Motor neuron (in vitro differentiated cells): ENCODE results near the gene THSD7B. TPM values are rescaled to one million over a fixed set of nuclear protein-coding genes. Genes with fewer than 3 reads are reported as not detected.
"Not testable (repeated sequence)": the region's sequence is repeated elsewhere in the genome, so short reads cannot be mapped to it uniquely, and the experiment has no call there.

ENCODE experiments used
- ATAC-seq, 8 experiments: fragments of 200-7000 bp; cut with Tn5 transposase; replicated peaks in 6 of 8; 2 replicates each; pipeline ENCODE4 v1.8.0; 2021; ENCODE audit warnings: mild to moderate bottlenecking in 8 of 8, moderate library complexity in 8 of 8
- H3K27ac ChIP-seq, 2 donors: fragments of 250-450 bp; sonication (Bioruptor Pico); 2 replicates each; pipeline ENCODE4 v1.9.0; 2021; ENCODE audit warnings: antibody characterized with exemption in 2 of 2, mild to moderate bottlenecking in 2 of 2, moderate library complexity in 1 of 2
- H3K4me1 ChIP-seq, 2 donors: fragments of 250-450 bp; sonication (Bioruptor Pico); replicated peaks in 1 of 2; 2 replicates each; pipeline ENCODE4 v1.6.1; 2021; ENCODE audit warnings: antibody characterized with exemption in 2 of 2, mild to moderate bottlenecking in 2 of 2, moderate library complexity in 1 of 2
- H3K4me3 ChIP-seq, 5 donors: fragments of 250-450 bp; sonication (Bioruptor Pico); 2 replicates each; pipeline ENCODE4 v1.9.0; 2021; ENCODE audit warnings: antibody characterized with exemption in 5 of 5, mild to moderate bottlenecking in 5 of 5, moderate library complexity in 4 of 5
- WGBS, 10 experiments: fragments of 450-650 bp; shearing (Covaris generic); methylation state at CpG; one replicate each; pipeline ENCODE4 v1.0.0; 2022; 5-methylcytosine and 5-hydroxymethylcytosine counted together
- in situ Hi-C, 9 experiments: fragments of 400-800 bp; cut with MboI; loops; one replicate each; pipeline ENCODE4 v1.15.0; 2021; ENCODE audit warnings: low sequenced_read_pairs in 9 of 9, low pct_unique_long_range_greater_than_20kb in 2 of 9; ENCODE audit not compliant: unreplicated experiment in 9 of 9
- total RNA-seq, 8 experiments: library from RNA; unstranded; fragments of 300-600 nt; gene quantifications; 2 replicates each; pipeline versions ENCODE4 v1.2.3 to v1.2.4, GENCODE V29; 2022

The THSD7B gene
- total RNA-seq, 8 experiments from 2014 or later = 0.13 to 1.4 (median 0.31) TPM

GRCh38 chr2:137096693-137097092, 331.3 kb downstream of the THSD7B start:
- no peaks in the 10 kb centered on the region for H3K4me1 ChIP-seq
- H3K4me3 ChIP-seq = no peak overlapping the region
- no peak overlapping the region for H3K27ac ChIP-seq
- ATAC-seq = no peak
- in situ Hi-C loops = no loop called here
- 10 to 100% (median 34%) methylated on average over 1 of the region's 1 CpG; no CpG with 5 or more reads in 4 of the 10 experiments for WGBS, 10 experiments

DNA sequence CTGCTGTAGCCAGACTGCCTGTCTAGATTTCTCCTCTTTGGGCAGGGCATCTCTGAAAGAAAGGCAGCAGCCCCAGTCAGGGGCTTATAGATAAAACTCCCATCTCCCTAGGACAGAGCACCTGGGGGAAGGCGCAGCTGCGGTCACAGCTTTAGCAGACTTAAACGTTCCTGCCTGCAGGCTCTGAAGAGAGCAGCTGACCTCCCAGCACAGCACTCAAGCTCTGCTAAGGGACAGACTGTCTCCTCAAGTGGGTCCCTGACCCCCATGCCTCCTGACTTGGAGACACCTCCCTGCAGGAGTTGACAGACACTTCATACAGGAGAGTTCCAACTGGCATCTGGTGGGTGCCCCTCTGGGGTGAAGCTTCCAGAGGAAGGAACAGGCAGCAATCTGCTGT, 336.5 kb downstream of the THSD7B start:
- H3K27ac ChIP-seq, H3K4me3 ChIP-seq, ATAC-seq, H3K4me1 ChIP-seq, in situ Hi-C loops: not testable (repeated sequence)
- WGBS, 10 experiments = 6 to 100% (median 92%) methylated on average over 1 to 3 of the region's 3 CpGs; no CpG with 5 or more reads in 4 of the 10 experiments

GRCh38 chr2:137107904-137108303, 342.6 kb downstream of the THSD7B start:
- no peaks in the 10 kb centered on the region for H3K4me1 ChIP-seq
- H3K27ac ChIP-seq = no peak overlapping the region
- ATAC-seq = peak in 2 of 8 experiments; percentile 24 to 88
- no peak overlapping the region for H3K4me3 ChIP-seq
- in situ Hi-C loops = no loop called here

- 16 to 93% (median 57%) methylated on average over 3 to 5 of the region's 5 CpGs; no CpG with 5 or more reads in 1 of the 10 experiments for WGBS, 10 experiments
Observed at GRCh38 chr2:137111896-137112295, 346.6 kb downstream of the THSD7B start.

GRCh38 chr2:137115081-137115794, 349.9 kb downstream of the THSD7B start:
- Histone ChIP-seq H3K4me1 (no peaks in the 10 kb centered on the region), H3K4me3 (no peak overlapping the region), H3K27ac (no peak overlapping the region)
- in situ Hi-C loops = no loop called here
- 29 to 100% (median 73%) methylated on average over 1 to 10 of the region's 10 CpGs for WGBS, 10 experiments
- ATAC-seq = peak in 3 of 8 experiments; percentile 44 to 89 (median 84)

More at GRCh38 chr2:137111896-137112295, 346.6 kb downstream of the THSD7B start:
- in situ Hi-C loops = no loop called here
- H3K27ac ChIP-seq = no peak overlapping the region
- no peak for ATAC-seq
- no peak overlapping the region for H3K4me3 ChIP-seq
- H3K4me1 ChIP-seq = no peaks in the 10 kb centered on the region

DNA sequence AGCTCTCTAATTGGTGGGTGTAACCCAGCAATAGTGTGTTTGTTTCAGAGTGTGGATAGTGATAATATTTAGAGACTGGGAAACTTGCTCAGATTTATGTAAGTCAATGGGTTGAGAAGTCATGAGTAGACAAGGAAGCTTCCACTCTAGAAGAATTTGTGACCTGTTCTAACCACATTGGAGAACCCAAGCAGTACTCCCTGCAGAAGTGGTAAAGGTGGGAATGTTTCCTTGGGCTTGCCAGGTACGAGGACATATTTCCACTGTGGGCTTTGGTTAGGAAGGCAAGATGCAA, 350.4 kb downstream of the THSD7B start:
- no peaks in the 10 kb centered on the region for H3K4me1 ChIP-seq
- WGBS, 10 experiments = 40 to 100% (median 80%) methylated on average over 1 of the region's 1 CpG; no CpG with 5 or more reads in 3 of the 10 experiments
- no peak overlapping the region for H3K4me3 ChIP-seq
- in situ Hi-C loops = no loop called here
- H3K27ac ChIP-seq = no peak overlapping the region
- ATAC-seq = peak in 3 of 8 experiments; percentile 43 to 88 (median 61)

DNA sequence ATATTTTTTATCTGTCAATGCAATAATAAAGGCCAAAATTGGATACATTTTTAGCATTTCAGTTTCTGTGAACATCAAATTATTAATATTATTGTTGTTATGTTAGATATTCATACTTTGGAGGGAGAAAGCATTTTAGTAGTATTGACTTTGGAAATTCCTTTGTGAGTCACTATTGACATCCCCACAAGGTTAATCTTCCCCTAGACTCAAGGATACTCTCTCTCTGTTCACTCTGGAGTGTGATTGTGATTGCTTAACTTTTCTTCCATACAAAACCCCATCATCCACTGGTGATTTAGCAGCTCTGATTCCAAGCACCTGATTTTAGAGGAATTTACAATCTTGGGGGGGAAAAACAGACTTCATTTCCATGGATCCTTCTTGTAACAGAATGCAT, 352.0 kb downstream of the THSD7B start:
- ATAC-seq = no peak
- H3K4me3 ChIP-seq = no peak overlapping the region
- in situ Hi-C loops = no loop called here
- H3K27ac ChIP-seq = no peak overlapping the region
- H3K4me1 ChIP-seq = no peaks in the 10 kb centered on the region

DNA sequence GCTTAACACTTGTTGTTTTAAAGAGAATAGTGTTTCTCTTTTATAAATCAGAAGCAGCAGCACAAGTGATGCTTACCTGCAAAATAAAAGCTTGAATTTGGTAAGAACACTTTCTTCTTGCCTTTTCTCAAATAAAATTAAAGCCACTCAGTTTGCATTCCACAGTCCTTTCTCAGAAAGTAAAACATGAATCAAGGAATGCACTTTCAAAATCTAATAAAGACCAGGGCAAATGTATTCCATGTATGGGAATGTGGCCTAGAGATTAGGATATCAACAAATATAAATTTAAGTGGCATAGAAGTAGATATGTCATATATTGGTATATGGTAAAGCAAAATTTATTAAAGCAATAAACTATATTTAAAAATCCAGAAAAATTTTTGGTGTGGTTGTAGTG, 352.8 kb downstream of the THSD7B start:
- ATAC-seq = no peak
- Histone ChIP-seq H3K27ac (no peak overlapping the region), H3K4me1 (no peaks in the 10 kb centered on the region), H3K4me3 (no peak overlapping the region)
- in situ Hi-C loops = no loop called here

DNA sequence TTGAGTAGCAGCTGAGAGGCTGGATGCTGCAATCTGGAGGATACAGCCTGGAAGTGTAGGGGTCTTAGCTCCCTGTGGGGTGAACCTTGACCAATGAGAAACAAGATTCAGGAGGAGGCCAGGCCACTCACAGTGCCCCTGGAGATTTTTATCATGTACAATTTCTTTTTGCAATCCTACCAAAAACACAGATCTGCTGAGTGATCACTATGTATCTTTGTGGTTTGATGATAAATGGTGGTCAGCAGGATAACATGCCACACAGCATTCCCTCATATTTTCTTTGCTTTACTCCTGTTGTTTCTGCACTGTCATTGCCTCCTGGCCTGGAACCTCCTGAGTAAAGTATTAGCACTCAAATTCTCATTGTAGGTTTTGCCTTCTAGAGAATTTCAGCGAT, 357.9 kb downstream of the THSD7B start:
- no peak for ATAC-seq

GRCh38 chr2:137133225-137133624, 367.9 kb downstream of the THSD7B start:
- peak in 1 of 8 experiments; percentile 70 for ATAC-seq
- no peak overlapping the region for H3K4me3 ChIP-seq
- 0 to 93% (median 66%) methylated on average over 1 to 3 of the region's 3 CpGs for WGBS, 10 experiments
- no peak overlapping the region for H3K27ac ChIP-seq
- H3K4me1 ChIP-seq = no peaks in the 10 kb centered on the region
- in situ Hi-C loops = no loop called here

More for the DNA sequence above, 357.9 kb downstream of the THSD7B start:
- H3K4me1 ChIP-seq = no peaks in the 10 kb centered on the region
- no peak overlapping the region for H3K4me3 ChIP-seq
- no peak overlapping the region for H3K27ac ChIP-seq
- 31 to 100% (median 87%) methylated on average over 1 of the region's 1 CpG; no CpG with 5 or more reads in 3 of the 10 experiments for WGBS, 10 experiments
- in situ Hi-C loops = no loop called here

- in situ Hi-C loops = no loop called here
- H3K4me3 ChIP-seq = no peak overlapping the region
- H3K4me1 ChIP-seq = no peaks in the 10 kb centered on the region
- no peak for ATAC-seq
- no peak overlapping the region for H3K27ac ChIP-seq
Observed at GRCh38 chr2:137138263-137138662, 372.9 kb downstream of the THSD7B start.

DNA sequence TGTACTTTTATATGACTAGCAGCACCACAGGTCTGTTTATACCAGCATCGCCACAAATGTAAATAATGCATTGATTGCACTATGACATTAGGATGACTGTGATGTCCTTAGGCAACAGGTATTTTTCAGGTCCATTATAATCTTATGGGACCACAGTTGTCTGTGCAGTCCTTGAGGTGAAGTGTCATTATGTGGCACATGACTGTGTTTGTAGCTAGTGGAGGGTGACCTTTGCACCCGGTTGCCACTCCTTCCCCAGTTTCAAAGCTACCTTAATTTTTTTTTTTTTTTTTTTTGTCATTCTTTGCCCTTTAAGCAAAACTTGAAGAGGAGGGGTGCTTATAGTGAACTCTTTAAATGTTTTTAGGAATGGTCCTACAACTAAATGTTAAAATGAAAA, 386.4 kb downstream of the THSD7B start:
- no peak overlapping the region for H3K4me3 ChIP-seq
- in situ Hi-C loops = no loop called here
- WGBS, 10 experiments = 22 to 100% (median 82%) methylated on average over 1 to 2 of the region's 2 CpGs; no CpG with 5 or more reads in 2 of the 10 experiments
- no peak for ATAC-seq
- no peak overlapping the region for H3K27ac ChIP-seq
- H3K4me1 ChIP-seq = peaks cover 2 to 4% of the 10 kb centered on the region in 2 donors

- H3K4me3 ChIP-seq = no peak overlapping the region
- no peak for ATAC-seq
- no peak overlapping the region for H3K27ac ChIP-seq
- peaks cover 4 to 8% of the 10 kb centered on the region in 2 donors for H3K4me1 ChIP-seq
- in situ Hi-C loops = no loop called here
- WGBS, 10 experiments = 14 to 100% (median 87%) methylated on average over 1 of the region's 1 CpG; no CpG with 5 or more reads in 2 of the 10 experiments
Observed at GRCh38 chr2:137154946-137155345, 389.6 kb downstream of the THSD7B start.

GRCh38 chr2:137155356-137156104, 390.2 kb downstream of the THSD7B start:
- Histone ChIP-seq H3K4me3 (no peak overlapping the region), H3K4me1 (peaks cover 4 to 8% of the 10 kb centered on the region in 2 donors), H3K27ac (no peak overlapping the region)
- 14 to 100% (median 90%) methylated on average over 2 to 4 of the region's 4 CpGs for WGBS, 10 experiments
- ATAC-seq = no peak
- in situ Hi-C loops = no loop called here
